Mesothelial cell of epicardium (in vitro differentiated cells): Measurements from ENCODE around the gene SRD5A3. TPM values are rescaled to one million over a fixed set of nuclear protein-coding genes. Genes with fewer than 3 reads are reported as not detected.

ENCODE experiments used
- DNase-seq, 2 experiments: peaks; one replicate each; pipeline ENCODE4 v3.0.0; 2021; ENCODE audit warnings: low spot score in 2 of 2; ENCODE audit not compliant: unreplicated experiment in 2 of 2
- H3K27ac Mint-ChIP-seq: 2 replicates; pipeline ENCODE4 v1.8.0; 2021; ENCODE audit warnings: mixed read lengths
- H3K27me3 Mint-ChIP-seq: 2 replicates; pipeline ENCODE4 v1.8.0; 2021; ENCODE audit warnings: low read depth, mixed read lengths
- H3K36me3 Mint-ChIP-seq: 2 replicates; pipeline ENCODE4 v1.8.0; 2021; ENCODE audit warnings: mixed read lengths
- H3K4me1 Mint-ChIP-seq: 2 replicates; pipeline ENCODE4 v1.8.0; 2021; ENCODE audit warnings: mixed read lengths
- H3K4me3 Mint-ChIP-seq: 2 replicates; pipeline ENCODE4 v1.8.0; 2021; ENCODE audit warnings: mild to moderate bottlenecking, moderate library complexity, mixed read lengths
- H3K9me3 Mint-ChIP-seq: 2 replicates; pipeline ENCODE4 v1.8.0; 2021; ENCODE audit warnings: mixed read lengths
- CTCF ChIP-seq: fragments of 200-600 bp; sonication (generic); IDR thresholded peaks from one replicate; pipeline ENCODE4 v1.5.0; 2021; ENCODE audit warnings: antibody characterized with exemption; ENCODE audit not compliant: unreplicated experiment
- total RNA-seq: library from RNA; stranded (reverse); gene quantifications from 3 replicates; pipeline ENCODE4 v1.2.1, GENCODE V29; 2021

The SRD5A3 gene
- total RNA-seq, 1 donor from 2014 or later = 17.5 TPM

DNA sequence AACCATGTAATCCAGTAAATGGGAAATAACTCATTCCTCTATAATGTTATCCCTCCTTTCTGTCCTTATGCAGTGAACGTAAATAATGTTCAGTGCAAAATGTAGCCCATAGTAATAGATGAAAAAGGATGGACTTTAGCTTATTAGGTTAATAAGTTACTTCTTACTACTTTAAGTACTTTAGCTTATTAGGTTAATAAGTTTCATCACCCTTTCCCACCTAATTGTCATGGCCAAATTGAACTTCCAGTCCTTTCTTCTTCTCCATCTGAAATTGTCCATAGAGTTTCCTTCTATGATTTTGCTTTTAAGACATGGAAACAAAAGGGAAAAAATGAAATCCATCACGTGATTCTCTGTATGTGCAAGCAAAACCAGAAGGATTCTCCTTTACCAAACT is 34.5 kb downstream of the SRD5A3 start:
- DNase-seq = no peak
- Mint-ChIP-seq H3K27me3 (no peaks in the 10 kb centered on the region), H3K36me3 (no peaks in the 10 kb centered on the region), H3K9me3 (no peaks in the 10 kb centered on the region), H3K27ac (no peak overlapping the region), H3K4me1 (peaks cover 4% of the 10 kb centered on the region), H3K4me3 (no peak overlapping the region)
- no peak for TF ChIP-seq CTCF

- Mint-ChIP-seq H3K27ac (no peak overlapping the region), H3K4me3 (no peak overlapping the region), H3K4me1 (peaks cover 4% of the 10 kb centered on the region), H3K36me3 (no peaks in the 10 kb centered on the region), H3K27me3 (no peaks in the 10 kb centered on the region), H3K9me3 (no peaks in the 10 kb centered on the region)
- no peak for TF ChIP-seq CTCF
- DNase-seq = no peak
Measured at GRCh38 chr4:55381502-55381901, 35.5 kb downstream of the SRD5A3 start.

- DNase-seq = no peak
- H3K9me3 Mint-ChIP-seq = no peaks in the 10 kb centered on the region
- H3K4me1 Mint-ChIP-seq = peaks cover 4% of the 10 kb centered on the region
- H3K27me3 Mint-ChIP-seq = no peaks in the 10 kb centered on the region
- TF ChIP-seq CTCF = no peak
- H3K4me3 Mint-ChIP-seq = no peak overlapping the region
- H3K36me3 Mint-ChIP-seq = no peaks in the 10 kb centered on the region
- no peak overlapping the region for H3K27ac Mint-ChIP-seq
Measured at GRCh38 chr4:55382488-55383003, 36.5 kb downstream of the SRD5A3 start.

- no peaks in the 10 kb centered on the region for H3K36me3 Mint-ChIP-seq
- no peak for TF ChIP-seq CTCF
- H3K27me3 Mint-ChIP-seq = no peaks in the 10 kb centered on the region
- no peaks in the 10 kb centered on the region for H3K9me3 Mint-ChIP-seq
- H3K27ac Mint-ChIP-seq = no peak overlapping the region
- peaks cover 4% of the 10 kb centered on the region for H3K4me1 Mint-ChIP-seq
- no peak for DNase-seq
- H3K4me3 Mint-ChIP-seq = no peak overlapping the region
Measured at GRCh38 chr4:55385201-55385649, 39.2 kb downstream of the SRD5A3 start.

- H3K9me3 Mint-ChIP-seq = no peaks in the 10 kb centered on the region
- H3K36me3 Mint-ChIP-seq = no peaks in the 10 kb centered on the region
- H3K27me3 Mint-ChIP-seq = no peaks in the 10 kb centered on the region
- H3K4me3 Mint-ChIP-seq = no peak overlapping the region
- no peak for TF ChIP-seq CTCF
- H3K4me1 Mint-ChIP-seq = peaks cover 4% of the 10 kb centered on the region
- no peak overlapping the region for H3K27ac Mint-ChIP-seq
- DNase-seq = no peak
Measured at GRCh38 chr4:55386073-55386472, 40.0 kb downstream of the SRD5A3 start.

GRCh38 chr4:55386840-55387239 is 40.8 kb downstream of the SRD5A3 start:
- Mint-ChIP-seq H3K27ac (no peak overlapping the region), H3K27me3 (no peaks in the 10 kb centered on the region), H3K36me3 (no peaks in the 10 kb centered on the region), H3K4me3 (no peak overlapping the region), H3K9me3 (no peaks in the 10 kb centered on the region), H3K4me1 (peaks cover 4% of the 10 kb centered on the region)
- DNase-seq = no peak
- TF ChIP-seq CTCF = no peak
